ENCODE results near the gene PPP2R5A. TPM values are rescaled to one million over a fixed set of nuclear protein-coding genes. Genes with fewer than 3 reads are reported as not detected.

PPP2R5A gene
- total RNA-seq, 1 donor from 2014 or later, result 17.5 TPM

DNA sequence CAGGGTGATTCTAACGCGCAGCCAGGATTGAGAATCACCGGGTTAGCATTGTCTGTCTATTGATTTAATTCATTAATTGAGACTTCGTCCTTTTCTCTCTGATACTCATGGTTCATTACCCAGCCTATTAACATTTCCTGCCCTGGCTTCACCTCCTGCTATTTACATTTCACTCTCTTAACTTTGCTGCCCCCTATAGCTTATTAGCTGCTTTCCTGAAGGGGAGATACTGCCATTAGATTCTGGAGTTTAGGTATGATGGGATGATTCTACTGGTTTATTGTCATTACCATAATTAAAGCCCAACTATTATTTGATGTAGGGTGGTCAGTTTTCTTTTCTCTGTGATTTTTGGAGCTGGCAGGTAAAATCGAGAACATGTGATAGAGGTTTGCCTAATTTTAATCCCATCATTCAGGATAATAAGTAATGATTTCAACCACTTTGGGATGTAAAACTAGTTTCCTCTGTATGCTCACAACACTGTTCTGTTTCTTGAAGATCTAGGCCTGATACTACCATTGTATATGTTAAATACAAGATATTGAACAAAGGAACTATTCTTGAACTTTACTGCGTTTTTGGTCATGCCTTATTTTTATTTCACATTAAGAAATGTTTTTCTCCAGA is 6.4 kb downstream of the PPP2R5A start:
- Mint-ChIP-seq H3K4me3 (ENCODE audit: unreplicated experiment) (no peak overlapping the region), H3K27me3 (ENCODE audit: unreplicated experiment) (no peaks in the 10 kb centered on the region), H3K36me3 (ENCODE audit: unreplicated experiment) (no peaks in the 10 kb centered on the region), H3K4me1 (ENCODE audit: unreplicated experiment) (peaks cover 34% of the 10 kb centered on the region), H3K9me3 (ENCODE audit: unreplicated experiment) (no peaks in the 10 kb centered on the region), H3K27ac (ENCODE audit: unreplicated experiment) (no peak overlapping the region)
- no peak for DNase-seq (ENCODE audit: extremely low spot score, unreplicated experiment)
- TF ChIP-seq, protein P1, sequence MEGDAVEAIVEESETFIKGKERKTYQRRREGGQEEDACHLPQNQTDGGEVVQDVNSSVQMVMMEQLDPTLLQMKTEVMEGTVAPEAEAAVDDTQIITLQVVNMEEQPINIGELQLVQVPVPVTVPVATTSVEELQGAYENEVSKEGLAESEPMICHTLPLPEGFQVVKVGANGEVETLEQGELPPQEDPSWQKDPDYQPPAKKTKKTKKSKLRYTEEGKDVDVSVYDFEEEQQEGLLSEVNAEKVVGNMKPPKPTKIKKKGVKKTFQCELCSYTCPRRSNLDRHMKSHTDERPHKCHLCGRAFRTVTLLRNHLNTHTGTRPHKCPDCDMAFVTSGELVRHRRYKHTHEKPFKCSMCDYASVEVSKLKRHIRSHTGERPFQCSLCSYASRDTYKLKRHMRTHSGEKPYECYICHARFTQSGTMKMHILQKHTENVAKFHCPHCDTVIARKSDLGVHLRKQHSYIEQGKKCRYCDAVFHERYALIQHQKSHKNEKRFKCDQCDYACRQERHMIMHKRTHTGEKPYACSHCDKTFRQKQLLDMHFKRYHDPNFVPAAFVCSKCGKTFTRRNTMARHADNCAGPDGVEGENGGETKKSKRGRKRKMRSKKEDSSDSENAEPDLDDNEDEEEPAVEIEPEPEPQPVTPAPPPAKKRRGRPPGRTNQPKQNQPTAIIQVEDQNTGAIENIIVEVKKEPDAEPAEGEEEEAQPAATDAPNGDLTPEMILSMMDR (IDR thresholded peaks at IDR 0.05), result peak; percentile 75

DNA sequence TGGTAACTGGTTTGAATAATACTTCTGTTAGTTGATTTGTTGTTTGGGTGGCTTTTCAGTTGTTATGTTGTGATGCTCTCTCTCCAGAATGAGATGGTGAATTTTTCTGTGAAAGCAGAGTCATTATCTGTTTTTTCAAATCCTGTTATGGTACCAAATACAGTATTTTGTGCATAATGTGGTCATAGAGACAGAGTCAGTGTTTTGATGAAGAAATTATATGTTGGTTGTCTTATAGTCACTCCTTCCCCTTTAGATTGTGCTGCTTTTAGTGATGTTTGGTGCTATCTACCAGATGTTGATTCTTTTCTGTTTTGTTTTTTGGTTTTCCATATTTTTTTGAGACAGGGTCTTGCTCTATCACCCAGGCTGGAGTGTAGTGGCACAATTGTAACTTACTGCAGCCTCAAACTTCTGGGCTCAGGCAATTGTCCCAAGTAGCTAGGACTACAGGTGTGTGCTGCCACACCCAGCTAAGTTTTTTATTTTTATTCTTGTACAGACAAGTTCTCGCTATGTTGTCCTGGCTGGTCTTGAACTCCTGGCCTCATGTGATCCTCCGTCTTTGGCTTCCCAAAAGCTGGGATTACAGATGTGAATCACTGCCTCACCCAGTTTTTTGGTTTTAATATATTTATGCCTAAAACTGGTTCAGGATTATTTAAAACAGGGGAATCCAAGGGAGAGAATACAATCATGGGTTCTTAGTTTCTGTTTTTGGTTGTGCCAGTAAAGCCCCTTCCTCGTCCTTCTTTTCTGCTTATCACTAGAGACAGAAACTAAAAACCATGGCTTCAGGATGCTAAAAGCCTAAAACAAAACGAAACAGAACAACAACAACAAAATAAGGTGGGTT is 7.3 kb downstream of the PPP2R5A start:
- TF ChIP-seq, protein P1 (IDR thresholded peaks at IDR 0.05), result no peak
- peaks cover 26% of the 10 kb centered on the region for H3K4me1 Mint-ChIP-seq (ENCODE audit: unreplicated experiment)
- no peak for DNase-seq (ENCODE audit: extremely low spot score, unreplicated experiment)
- no peaks in the 10 kb centered on the region for H3K27me3 Mint-ChIP-seq (ENCODE audit: unreplicated experiment)
- H3K9me3 Mint-ChIP-seq (ENCODE audit: unreplicated experiment), result no peaks in the 10 kb centered on the region
- H3K4me3 Mint-ChIP-seq (ENCODE audit: unreplicated experiment), result no peak overlapping the region
- H3K36me3 Mint-ChIP-seq (ENCODE audit: unreplicated experiment), result no peaks in the 10 kb centered on the region
- no peak overlapping the region for H3K27ac Mint-ChIP-seq (ENCODE audit: unreplicated experiment)

- Mint-ChIP-seq H3K36me3 (ENCODE audit: unreplicated experiment) (no peaks in the 10 kb centered on the region), H3K9me3 (ENCODE audit: unreplicated experiment) (no peaks in the 10 kb centered on the region), H3K4me3 (ENCODE audit: unreplicated experiment) (no peak overlapping the region), H3K4me1 (ENCODE audit: unreplicated experiment) (peaks cover 19% of the 10 kb centered on the region), H3K27ac (ENCODE audit: unreplicated experiment) (no peak overlapping the region), H3K27me3 (ENCODE audit: unreplicated experiment) (no peaks in the 10 kb centered on the region)
- no peak for DNase-seq (ENCODE audit: extremely low spot score, unreplicated experiment)
- TF ChIP-seq, protein P1 (IDR thresholded peaks at IDR 0.05), result peak; percentile 43
These were observed 8.4 kb downstream of the PPP2R5A start for GRCh38 chr1:212293579-212293978.

- no peaks in the 10 kb centered on the region for H3K9me3 Mint-ChIP-seq (ENCODE audit: unreplicated experiment)
- TF ChIP-seq, protein P1 (IDR thresholded peaks at IDR 0.05), result no peak
- no peak overlapping the region for H3K4me3 Mint-ChIP-seq (ENCODE audit: unreplicated experiment)
- H3K27ac Mint-ChIP-seq (ENCODE audit: unreplicated experiment), result no peak overlapping the region
- peaks cover 17% of the 10 kb centered on the region for H3K4me1 Mint-ChIP-seq (ENCODE audit: unreplicated experiment)
- no peaks in the 10 kb centered on the region for H3K36me3 Mint-ChIP-seq (ENCODE audit: unreplicated experiment)
- H3K27me3 Mint-ChIP-seq (ENCODE audit: unreplicated experiment), result no peaks in the 10 kb centered on the region
- DNase-seq (ENCODE audit: extremely low spot score, unreplicated experiment), result no peak
These were observed 9.8 kb downstream of the PPP2R5A start for GRCh38 chr1:212294983-212295382.

GRCh38 chr1:212295579-212295978 is 10.4 kb downstream of the PPP2R5A start:
- Mint-ChIP-seq H3K27ac (ENCODE audit: unreplicated experiment) (no peak overlapping the region), H3K27me3 (ENCODE audit: unreplicated experiment) (no peaks in the 10 kb centered on the region)

More at GRCh38 chr1:212295579-212295978, 10.4 kb downstream of the PPP2R5A start:
- H3K4me3 Mint-ChIP-seq (ENCODE audit: unreplicated experiment), result no peak overlapping the region
- DNase-seq (ENCODE audit: extremely low spot score, unreplicated experiment), result no peak
- H3K36me3 Mint-ChIP-seq (ENCODE audit: unreplicated experiment), result no peaks in the 10 kb centered on the region
- TF ChIP-seq, protein P1 (IDR thresholded peaks at IDR 0.05), result no peak
- no peaks in the 10 kb centered on the region for H3K9me3 Mint-ChIP-seq (ENCODE audit: unreplicated experiment)
- peaks cover 17% of the 10 kb centered on the region for H3K4me1 Mint-ChIP-seq (ENCODE audit: unreplicated experiment)

Data from osteocyte (in vitro differentiated cells).